GM21447 (cell line): ENCODE measurements around the gene HACE1.
"Not testable (repeated sequence)": the region's sequence is repeated elsewhere in the genome, so short reads cannot be mapped to it uniquely, and the experiment has no call there.

Experiments used
- ATAC-seq: cut with Tn5 transposase; IDR thresholded peaks from one replicate; pipeline ENCODE4 v1.9.1; 2021; ENCODE audit not compliant: unreplicated experiment

HACE1 gene, protein sequence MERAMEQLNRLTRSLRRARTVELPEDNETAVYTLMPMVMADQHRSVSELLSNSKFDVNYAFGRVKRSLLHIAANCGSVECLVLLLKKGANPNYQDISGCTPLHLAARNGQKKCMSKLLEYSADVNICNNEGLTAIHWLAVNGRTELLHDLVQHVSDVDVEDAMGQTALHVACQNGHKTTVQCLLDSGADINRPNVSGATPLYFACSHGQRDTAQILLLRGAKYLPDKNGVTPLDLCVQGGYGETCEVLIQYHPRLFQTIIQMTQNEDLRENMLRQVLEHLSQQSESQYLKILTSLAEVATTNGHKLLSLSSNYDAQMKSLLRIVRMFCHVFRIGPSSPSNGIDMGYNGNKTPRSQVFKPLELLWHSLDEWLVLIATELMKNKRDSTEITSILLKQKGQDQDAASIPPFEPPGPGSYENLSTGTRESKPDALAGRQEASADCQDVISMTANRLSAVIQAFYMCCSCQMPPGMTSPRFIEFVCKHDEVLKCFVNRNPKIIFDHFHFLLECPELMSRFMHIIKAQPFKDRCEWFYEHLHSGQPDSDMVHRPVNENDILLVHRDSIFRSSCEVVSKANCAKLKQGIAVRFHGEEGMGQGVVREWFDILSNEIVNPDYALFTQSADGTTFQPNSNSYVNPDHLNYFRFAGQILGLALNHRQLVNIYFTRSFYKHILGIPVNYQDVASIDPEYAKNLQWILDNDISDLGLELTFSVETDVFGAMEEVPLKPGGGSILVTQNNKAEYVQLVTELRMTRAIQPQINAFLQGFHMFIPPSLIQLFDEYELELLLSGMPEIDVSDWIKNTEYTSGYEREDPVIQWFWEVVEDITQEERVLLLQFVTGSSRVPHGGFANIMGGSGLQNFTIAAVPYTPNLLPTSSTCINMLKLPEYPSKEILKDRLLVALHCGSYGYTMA

GRCh38 chr6:104859225-104860146, at the start of gene HACE1:
TSS of gene HACE1 (minus strand) at chr6:104859919. CDS start at chr6:104859642, 277 bp downstream.
- peak; percentile 97 for ATAC-seq

DNA sequence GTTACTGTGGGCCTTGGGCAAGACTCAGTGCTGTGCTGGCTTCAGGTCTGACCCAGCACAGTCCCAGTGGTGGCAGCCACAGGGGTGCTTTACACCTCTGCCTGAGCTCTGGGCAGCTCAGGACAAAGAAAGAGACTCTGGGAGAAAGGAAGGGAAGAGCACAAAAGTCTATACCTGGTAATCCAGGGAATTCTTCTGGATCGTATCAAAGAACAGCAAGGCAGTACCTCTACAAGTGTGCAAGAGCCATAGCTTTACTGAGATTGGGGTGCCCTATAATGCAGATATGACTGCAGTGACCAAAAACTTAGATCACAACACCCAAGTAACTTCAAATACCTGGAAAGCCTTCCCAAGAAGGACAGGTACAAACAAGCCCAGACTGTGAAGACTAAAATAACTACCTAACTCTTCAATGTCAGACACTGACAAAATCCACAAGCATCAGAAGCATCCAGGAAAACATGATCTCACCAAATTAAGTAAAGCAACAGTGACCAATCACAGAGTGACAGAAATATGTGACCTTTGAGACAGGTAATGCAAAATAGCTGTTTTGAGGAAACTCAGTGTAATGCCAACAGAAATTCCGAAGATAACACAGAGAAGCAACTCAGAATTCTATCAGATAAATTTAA, 49.3 kb upstream of the HACE1 start:
- no peak for ATAC-seq

- no peak for ATAC-seq
Measured at GRCh38 chr6:104908031-104908887, 48.5 kb upstream of the HACE1 start.

DNA sequence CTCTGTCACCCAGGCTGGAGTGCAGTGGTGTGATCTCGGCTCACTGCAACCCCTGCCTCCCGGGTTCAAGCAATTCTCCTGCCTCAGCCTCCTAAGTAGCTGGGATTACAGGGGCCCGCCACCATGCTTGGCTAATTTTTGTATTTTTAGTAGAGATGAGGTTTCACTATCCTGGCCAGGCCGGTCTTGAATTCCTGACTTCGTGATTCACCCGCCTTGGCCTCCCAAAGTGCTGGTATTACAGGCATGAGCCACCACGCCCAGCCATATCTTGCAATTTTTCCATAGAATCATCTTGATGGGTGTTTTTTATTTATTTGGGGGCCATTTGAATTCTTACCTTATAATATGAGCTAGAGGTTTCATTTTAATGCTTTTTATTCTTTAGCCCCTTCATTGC, 39.2 kb upstream of the HACE1 start:
- not testable (repeated sequence) for ATAC-seq

GRCh38 chr6:104896914-104897313, 37.2 kb upstream of the HACE1 start:
- ATAC-seq = no peak

GRCh38 chr6:104888066-104888465, 28.3 kb upstream of the HACE1 start:
- no peak for ATAC-seq

DNA sequence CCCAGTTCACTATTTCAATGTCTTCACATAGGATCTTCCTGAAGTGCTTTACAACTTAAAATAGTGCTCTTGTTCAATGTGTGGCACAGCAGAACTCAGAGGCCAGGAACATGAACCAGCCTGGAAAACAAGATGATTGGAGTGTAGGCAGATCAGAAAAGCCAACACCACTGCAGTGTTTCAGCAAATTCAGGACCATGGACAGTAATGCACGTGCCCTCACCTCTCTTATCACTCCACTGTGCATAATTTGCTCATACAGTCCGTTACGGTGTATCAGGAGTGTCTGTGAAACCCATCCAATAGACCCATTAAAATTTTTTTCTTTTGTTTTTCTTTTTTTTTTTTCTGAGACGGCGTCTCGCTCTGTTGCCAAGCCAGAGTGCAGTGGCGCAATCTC, 27.6 kb upstream of the HACE1 start:
- ATAC-seq = no peak

- ATAC-seq = no peak
Measured at GRCh38 chr6:104885518-104886043, 25.9 kb upstream of the HACE1 start.

GRCh38 chr6:104884867-104885517, 25.3 kb upstream of the HACE1 start:
- no peak for ATAC-seq

GRCh38 chr6:104881964-104882668, 22.4 kb upstream of the HACE1 start:
- no peak for ATAC-seq

- ATAC-seq = no peak
Measured at GRCh38 chr6:104862456-104862855, 2.7 kb upstream of the HACE1 start.

DNA sequence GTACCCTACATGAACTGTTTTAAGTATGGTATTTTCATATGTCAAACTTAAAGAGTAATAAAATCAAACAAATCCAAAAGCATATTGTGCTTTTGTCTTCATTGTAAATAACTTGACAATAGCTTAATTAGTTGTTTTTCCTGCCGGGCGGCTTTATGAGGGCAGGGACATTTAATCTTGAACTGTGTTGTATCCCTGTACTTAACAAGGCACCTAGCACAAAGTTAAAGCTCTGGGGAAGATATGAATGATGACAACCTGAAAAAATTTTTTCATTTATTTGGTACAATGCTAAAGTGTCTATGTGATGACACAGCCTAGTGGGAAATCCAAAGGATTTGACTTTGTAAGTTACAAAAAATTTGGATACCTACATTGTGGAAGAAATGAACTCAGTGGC, 502 bp upstream of the HACE1 start:
- no peak for ATAC-seq

- ATAC-seq = no peak
Measured at GRCh38 chr6:104858642-104859041, 1.1 kb downstream of the HACE1 start.

GRCh38 chr6:104855507-104855906, 4.2 kb downstream of the HACE1 start:
- ATAC-seq = no peak

DNA sequence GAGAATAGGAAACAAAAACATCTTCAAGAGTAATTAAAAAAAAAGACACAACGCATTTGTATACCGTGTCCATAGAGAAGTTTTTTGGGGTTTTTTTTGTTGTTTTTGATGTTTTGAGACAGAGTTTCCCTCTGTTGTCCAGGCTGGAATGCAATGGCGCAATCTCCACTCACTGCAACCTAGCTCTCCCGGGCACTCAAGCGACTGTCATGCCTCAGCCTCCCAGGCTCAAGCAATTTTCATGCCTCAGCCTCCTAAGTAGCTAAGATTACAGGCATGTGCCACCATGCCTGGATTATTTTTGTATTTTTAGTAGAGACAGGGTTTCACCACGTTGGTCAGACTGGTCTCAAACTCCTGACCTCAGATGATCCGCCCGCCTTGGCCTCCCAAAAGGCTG, 12.0 kb downstream of the HACE1 start:
- ATAC-seq = not testable (repeated sequence)

GRCh38 chr6:104843229-104843628, 16.5 kb downstream of the HACE1 start:
- no peak for ATAC-seq

DNA sequence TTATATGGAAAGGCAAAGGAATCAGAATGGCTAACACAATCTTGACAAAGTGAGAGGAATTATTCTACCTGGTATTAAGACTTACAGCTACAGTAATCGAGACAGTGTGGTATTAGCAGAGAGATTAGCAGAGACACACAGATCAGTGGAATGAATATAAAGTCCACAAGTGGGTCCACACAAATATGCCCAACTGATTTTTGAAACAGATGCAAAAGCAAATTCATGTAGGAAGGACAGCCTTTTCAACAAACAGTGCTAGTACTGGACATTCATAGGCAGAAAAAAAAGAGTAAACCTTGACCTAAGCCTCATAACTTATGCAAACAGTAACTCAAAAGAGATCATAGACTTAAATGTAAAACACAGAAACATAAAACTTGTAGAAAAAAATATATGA, 22.6 kb downstream of the HACE1 start:
- no peak for ATAC-seq

DNA sequence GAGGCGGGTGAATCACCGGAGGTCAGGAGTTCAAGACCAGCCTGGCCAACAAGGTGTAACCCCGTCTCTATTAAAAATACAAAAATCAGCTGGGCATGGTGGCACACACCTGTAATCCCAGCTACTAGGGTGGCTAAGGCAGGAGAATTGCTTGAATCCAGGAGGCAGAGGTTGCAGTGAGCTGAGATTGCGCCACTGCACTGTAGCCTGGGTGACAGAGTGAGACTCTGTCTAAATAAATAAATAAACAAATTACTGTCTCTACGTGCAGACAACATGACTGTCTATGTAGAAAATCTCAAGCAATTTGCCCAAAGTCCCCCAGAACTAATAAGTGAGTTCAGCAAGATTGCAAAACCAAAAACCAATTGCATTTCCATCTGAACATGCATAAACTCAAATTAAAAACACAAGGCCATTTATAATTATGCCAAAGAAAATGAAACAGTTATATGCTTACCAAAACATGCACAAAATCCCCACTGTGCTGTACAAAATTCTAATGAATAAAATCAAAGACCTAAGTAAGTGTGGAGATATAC, 23.2 kb downstream of the HACE1 start:
- ATAC-seq = not testable (repeated sequence)
